ENCODE data around the gene ENOX2.
"Not testable (repeated sequence)": the region's sequence is repeated elsewhere in the genome, so short reads cannot be mapped to it uniquely, and the experiment has no call there.

Gene ENOX2

DNA sequence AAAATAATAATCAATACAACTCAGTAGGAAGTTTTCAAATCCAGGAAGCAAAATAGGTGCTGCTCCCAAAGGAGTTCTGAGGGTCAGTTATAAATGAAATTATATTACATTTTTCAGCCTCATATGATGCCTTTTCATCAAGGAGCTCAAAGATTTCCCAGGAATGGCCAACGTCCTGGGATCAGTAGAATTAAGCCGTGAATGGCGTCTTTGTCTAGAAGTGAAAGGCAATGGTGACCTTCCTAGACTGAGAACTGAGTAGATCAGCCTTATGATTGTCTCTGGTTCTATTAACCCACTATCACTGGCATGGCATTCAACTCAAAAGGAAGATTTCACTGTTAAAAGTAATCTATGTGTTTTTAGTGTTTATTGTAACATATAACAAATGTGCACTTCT lies 74.4 kb downstream of the ENOX2 start:
- no peak overlapping the region for H3K4me3 ChIP-seq (ENCODE audit: low read depth, low read length)
- no peak for DNase-seq (ENCODE audit: low read depth)
- TF ChIP-seq, protein P1, sequence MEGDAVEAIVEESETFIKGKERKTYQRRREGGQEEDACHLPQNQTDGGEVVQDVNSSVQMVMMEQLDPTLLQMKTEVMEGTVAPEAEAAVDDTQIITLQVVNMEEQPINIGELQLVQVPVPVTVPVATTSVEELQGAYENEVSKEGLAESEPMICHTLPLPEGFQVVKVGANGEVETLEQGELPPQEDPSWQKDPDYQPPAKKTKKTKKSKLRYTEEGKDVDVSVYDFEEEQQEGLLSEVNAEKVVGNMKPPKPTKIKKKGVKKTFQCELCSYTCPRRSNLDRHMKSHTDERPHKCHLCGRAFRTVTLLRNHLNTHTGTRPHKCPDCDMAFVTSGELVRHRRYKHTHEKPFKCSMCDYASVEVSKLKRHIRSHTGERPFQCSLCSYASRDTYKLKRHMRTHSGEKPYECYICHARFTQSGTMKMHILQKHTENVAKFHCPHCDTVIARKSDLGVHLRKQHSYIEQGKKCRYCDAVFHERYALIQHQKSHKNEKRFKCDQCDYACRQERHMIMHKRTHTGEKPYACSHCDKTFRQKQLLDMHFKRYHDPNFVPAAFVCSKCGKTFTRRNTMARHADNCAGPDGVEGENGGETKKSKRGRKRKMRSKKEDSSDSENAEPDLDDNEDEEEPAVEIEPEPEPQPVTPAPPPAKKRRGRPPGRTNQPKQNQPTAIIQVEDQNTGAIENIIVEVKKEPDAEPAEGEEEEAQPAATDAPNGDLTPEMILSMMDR (IDR thresholded peaks at IDR 0.05; ENCODE audit: control insufficient read depth, extremely low read depth, insufficient read depth) = no peak

DNA sequence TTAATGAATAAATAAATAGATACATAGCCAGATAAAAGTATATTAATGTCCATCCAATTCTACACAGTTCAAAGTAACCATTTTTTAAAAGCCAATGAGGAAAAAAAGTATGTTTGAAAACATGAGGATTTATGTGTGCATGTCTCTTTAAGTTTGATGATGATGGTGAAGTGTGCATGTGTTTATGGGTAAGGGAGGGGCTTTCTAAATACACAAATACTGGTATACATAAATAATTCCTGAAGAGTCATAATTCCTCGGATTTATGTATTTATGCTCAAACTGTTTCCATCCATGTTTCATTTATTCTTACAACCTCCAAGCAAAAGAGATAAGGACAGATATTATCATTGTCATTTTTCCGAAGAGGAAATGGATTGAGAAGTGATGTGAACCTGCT lies 75.4 kb downstream of the ENOX2 start:
- TF ChIP-seq, protein P1 (IDR thresholded peaks at IDR 0.05; ENCODE audit: control insufficient read depth, extremely low read depth, insufficient read depth) = no peak
- no peak overlapping the region for H3K4me3 ChIP-seq (ENCODE audit: low read depth, low read length)
- DNase-seq (ENCODE audit: low read depth) = no peak

DNA sequence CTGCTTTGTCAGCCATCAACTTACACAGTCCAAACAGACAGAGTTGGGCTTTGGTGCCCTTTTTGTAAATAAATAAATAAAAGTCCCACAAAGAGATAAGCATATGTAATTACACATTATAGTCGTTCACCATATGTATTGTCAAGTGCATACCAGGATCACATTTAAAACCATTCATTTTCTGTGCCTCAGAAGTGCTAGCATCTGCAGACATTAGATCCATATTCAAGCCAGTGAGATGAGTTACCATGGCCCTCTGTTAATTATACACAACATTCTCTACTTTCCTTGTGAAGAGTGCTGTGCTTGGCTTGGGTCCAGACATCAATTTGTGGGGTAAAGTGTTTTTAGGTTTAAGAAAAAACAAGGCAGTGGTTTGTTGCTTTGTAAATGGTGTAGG lies 76.8 kb downstream of the ENOX2 start:
- no peak overlapping the region for H3K4me3 ChIP-seq (ENCODE audit: low read depth, low read length)
- TF ChIP-seq, protein P1 (IDR thresholded peaks at IDR 0.05; ENCODE audit: control insufficient read depth, extremely low read depth, insufficient read depth) = no peak
- DNase-seq (ENCODE audit: low read depth) = no peak

DNA sequence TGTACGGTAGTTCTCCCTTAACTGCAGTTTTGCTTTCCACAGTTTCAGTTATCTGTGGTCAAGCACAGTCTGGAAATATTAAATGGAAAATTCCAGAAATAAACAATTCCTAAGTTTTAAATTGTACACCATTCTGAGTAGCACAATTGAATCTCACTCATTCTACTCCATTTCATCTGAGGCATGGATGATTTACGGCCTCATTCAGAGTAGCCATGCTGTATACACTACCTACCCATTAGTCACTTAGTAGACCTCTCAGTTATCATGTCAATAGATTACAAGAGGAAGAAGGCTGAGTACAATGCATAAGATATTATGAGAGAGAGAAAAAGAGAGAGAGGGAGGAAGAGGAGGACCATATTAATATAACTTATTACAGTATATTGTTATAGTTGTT lies 77.5 kb downstream of the ENOX2 start:
- no peak for DNase-seq (ENCODE audit: low read depth)
- no peak overlapping the region for H3K4me3 ChIP-seq (ENCODE audit: low read depth, low read length)
- TF ChIP-seq, protein P1 (IDR thresholded peaks at IDR 0.05; ENCODE audit: control insufficient read depth, extremely low read depth, insufficient read depth) = no peak

DNA sequence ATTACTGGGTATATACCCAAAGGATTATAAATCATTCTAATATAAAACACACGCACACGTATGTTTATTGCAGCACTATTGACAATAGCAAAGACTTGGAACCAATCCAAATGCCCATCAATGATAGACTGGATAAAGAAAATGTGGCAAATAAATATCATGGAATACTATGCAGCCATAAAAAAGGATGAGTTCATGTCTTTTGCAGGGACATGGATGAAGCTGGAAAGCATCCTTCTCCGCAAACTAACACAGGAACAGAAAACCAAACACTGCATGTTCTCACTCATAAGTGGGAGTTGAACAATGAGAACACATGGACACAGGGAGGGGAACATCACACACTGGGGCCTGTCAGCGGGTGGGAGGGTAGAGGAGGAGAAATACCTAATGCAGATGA lies 83.6 kb downstream of the ENOX2 start:
- H3K4me3 ChIP-seq (ENCODE audit: low read depth, low read length); DNase-seq (ENCODE audit: low read depth): not testable (repeated sequence)

DNA sequence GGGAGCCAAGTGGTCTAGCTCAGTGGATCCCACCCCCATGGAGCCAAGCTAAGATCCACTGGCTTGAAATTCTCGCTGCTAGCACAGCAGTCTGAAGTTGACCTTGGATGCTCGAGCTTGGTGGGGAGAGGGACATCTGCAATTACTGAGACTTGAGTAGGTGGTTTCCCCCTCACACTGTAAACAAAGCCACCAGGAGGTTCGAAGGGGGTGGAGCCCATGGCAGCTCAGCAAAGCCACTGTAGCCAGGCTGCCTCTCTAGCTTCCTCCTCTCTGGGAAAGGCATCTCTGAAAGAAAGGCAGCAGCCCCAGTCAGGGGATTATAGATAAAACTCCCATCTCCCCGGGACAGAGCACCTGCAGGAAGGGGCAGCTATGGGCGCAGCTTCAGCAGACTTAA lies 89.1 kb downstream of the ENOX2 start:
- not testable (repeated sequence) for DNase-seq (ENCODE audit: low read depth); H3K4me3 ChIP-seq (ENCODE audit: low read depth, low read length)

DNA sequence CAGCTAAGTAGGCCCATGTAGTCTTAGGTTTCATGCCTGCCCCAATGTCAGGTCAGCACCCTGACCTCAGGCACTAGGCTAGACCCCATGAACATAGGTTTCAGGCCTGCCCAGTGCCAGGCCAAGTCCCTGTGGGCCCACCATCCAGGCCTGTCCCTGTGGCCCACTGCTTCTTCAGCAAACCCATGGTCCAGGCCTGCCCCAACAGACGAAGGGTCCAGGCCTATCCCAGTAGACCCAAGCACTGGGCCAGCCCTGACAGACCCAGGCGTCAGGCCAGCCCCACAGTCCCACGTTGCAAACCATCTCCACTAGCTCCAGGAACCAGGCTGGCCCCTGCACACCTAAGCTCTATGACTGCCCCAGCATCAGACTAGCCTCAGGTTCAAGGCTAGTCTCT lies 92.4 kb downstream of the ENOX2 start:
- TF ChIP-seq, protein P1 (IDR thresholded peaks at IDR 0.05; ENCODE audit: control insufficient read depth, extremely low read depth, insufficient read depth) = no peak
- no peak overlapping the region for H3K4me3 ChIP-seq (ENCODE audit: low read depth, low read length)
- DNase-seq (ENCODE audit: low read depth) = no peak

DNA sequence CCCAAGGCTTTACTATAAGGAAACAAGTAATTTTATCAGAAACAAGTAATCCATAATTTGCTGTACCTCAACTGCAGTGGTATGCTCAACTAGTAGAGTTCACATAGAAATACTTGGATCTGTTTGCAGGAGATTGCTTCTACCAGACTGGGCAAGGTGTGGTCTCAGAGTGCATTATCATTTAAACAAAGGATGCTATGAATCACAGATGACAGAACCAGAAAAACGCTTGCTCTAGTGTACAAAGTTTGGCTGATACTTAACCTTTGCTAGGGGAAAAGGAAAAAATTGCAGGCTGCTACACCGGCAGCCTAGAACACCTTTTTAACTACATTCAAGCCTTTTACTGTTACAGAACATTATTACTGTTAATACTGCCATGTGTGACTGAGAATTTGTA lies 97.1 kb downstream of the ENOX2 start:
- DNase-seq (ENCODE audit: low read depth) = no peak
- no peak overlapping the region for H3K4me3 ChIP-seq (ENCODE audit: low read depth, low read length)
- TF ChIP-seq, protein P1 (IDR thresholded peaks at IDR 0.05; ENCODE audit: control insufficient read depth, extremely low read depth, insufficient read depth) = no peak
